Suppressor macrophage treated with lipopolysaccharide for 1 hour (primary cell): Measurements from ENCODE around the gene SLCO2B1.
"Not testable (repeated sequence)": the region's sequence is repeated elsewhere in the genome, so short reads cannot be mapped to it uniquely, and the experiment has no call there.

Experiments
- DNase-seq, 3 donors: peaks; one replicate each; pipeline ENCODE4 v3.0.0-alpha.2; 2020 to 2022

SLCO2B1 gene, protein sequence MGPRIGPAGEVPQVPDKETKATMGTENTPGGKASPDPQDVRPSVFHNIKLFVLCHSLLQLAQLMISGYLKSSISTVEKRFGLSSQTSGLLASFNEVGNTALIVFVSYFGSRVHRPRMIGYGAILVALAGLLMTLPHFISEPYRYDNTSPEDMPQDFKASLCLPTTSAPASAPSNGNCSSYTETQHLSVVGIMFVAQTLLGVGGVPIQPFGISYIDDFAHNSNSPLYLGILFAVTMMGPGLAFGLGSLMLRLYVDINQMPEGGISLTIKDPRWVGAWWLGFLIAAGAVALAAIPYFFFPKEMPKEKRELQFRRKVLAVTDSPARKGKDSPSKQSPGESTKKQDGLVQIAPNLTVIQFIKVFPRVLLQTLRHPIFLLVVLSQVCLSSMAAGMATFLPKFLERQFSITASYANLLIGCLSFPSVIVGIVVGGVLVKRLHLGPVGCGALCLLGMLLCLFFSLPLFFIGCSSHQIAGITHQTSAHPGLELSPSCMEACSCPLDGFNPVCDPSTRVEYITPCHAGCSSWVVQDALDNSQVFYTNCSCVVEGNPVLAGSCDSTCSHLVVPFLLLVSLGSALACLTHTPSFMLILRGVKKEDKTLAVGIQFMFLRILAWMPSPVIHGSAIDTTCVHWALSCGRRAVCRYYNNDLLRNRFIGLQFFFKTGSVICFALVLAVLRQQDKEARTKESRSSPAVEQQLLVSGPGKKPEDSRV

GRCh38 chr11:75150879-75151278, at the start of gene SLCO2B1:
Gene SLCO2B1 (plus strand): TSS chr11:75151107. CDS start chr11:75151382, 275 bp downstream.
- DNase-seq = peak; percentile 57 to 78 (median 58)

- no peak for DNase-seq
Measured at GRCh38 chr11:75101424-75102128, 49.3 kb upstream of the SLCO2B1 start.

- DNase-seq = peak; percentile 57 to 81 (median 79)
Measured at GRCh38 chr11:75103380-75104026, 47.4 kb upstream of the SLCO2B1 start.

DNA sequence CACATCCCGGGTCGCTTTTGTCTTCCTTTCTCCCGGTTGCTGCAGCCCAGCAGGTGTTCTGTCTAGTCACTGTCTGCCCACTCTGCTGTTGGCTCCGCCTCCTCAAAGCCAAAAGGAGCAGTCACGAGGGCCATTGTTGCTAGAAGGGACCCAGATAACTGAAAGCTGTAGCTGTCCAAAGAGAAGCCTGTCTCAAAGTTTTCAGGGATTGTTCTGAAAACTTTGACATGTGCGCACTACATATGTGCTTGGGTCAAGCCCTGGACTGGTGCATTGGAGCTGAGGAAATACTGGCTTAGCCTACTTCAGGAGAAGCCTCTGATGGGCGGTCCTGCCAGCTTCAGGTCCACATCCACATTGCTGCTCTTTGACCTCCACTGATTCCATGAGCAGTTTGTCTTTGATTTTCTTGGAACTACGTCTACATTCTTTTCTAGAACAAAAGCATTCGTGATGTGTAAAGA, 45.4 kb upstream of the SLCO2B1 start:
- DNase-seq = no peak

DNA sequence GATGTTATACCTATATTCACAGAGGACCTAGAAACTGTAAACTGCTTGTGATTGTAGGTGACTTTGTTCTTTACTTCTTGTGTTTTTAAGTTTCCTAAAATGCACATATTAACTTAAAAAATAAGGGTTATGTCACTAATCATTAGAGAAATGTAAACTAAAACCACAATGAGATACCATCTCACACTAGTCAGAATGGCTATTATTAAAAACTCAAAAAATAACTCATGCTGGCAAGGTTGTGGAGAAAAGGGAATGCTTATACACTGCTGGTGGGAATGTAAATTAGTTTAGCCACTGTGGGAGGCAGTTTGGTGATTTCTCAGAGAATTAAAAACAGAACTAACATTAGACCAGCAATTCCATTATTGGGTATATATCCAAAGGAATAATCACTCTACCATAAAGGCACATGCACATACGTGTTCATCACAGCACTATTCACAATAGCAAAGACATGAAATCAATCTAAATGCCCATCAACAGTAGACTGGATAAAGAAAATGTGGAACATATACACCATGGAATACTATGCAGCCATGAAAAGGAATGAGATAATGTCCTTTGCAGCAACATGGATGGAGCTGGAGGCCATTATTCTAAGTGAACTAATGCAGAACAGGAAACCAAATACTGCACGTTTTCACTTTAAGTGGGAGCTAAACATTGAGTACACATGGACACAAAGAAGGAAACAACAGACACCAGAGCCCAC, 44.8 kb upstream of the SLCO2B1 start:
- DNase-seq = not testable (repeated sequence)

DNA sequence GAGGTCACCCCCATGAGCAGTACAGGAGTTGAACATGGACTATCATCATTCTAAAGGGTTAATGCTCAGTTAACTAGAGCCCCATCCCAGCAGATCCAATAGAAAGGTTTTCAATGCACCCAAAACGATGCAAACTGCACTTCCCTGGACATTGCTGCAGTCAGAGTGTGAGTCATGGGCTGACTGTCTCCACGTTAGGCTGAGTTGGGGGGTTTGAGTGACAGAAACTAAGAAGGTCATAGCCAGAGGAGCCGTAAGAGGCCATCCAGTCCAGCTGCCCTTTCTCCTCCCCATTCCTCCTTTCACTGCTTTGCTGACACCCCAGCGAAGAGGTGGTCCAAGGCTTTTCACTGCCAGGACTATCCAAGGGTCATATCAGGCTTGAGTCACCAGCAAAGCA, 43.7 kb upstream of the SLCO2B1 start:
- peak; percentile 47 to 57 (median 50) for DNase-seq

DNA sequence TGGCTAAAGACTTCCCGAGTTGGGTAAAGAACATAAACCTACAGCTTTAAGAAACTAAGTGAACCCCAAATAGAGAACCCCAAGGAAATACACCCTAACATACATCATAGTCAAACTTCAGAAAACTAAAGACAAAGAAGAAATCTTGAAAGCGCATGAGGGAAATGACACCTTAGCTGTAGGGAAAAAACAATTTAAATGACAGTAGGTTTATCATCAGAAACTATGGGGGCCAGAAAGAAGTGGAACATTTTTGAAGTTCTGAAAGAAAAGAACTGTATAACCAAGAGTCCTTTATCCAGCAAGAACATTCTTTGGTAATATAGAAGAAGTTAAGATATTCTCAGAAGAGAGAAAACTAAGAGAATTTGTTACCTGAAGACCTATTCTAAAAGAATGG, 38.7 kb upstream of the SLCO2B1 start:
- no peak for DNase-seq

GRCh38 chr11:75113030-75113429, 37.9 kb upstream of the SLCO2B1 start:
- DNase-seq = peak; percentile 40 to 53 (median 40)

DNA sequence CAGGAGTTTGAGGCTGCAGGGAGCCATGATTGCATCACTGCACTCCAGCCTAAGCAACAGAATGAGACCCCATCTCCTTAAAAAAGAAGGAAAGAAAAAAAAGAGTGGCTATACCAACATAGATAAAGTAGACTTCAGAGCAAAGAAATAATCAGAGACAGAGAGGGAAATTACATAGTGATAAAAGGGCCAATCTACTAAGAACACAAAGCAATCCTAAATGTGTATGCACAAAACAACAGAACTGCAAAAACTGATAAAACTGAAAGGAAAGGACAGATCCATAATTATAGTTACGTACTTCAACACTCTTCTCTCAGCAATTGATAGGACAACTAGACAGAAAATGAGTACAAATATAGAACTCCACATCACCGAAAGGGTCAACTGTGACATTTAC, 36.4 kb upstream of the SLCO2B1 start:
- DNase-seq = no peak

DNA sequence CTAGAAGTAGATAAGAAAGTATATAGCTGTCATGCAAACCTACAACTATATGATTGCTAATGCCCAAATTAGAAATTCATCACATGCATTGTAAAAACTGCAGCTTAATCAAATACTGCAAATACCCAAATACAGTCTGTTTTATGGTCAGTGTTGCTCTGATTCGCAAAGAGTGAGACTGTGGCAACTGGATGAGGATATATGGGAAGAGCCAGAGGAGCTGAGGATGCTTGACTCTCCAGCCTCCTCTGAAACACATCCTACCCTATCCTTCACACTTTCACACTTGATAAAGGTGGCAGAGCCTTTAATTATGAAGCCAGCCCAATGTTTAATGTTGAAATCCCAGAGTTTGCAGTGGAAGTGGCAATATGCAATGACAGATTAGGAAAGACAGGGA, 32.3 kb upstream of the SLCO2B1 start:
- no peak for DNase-seq

GRCh38 chr11:75126564-75126963, 24.3 kb upstream of the SLCO2B1 start:
- DNase-seq = no peak

DNA sequence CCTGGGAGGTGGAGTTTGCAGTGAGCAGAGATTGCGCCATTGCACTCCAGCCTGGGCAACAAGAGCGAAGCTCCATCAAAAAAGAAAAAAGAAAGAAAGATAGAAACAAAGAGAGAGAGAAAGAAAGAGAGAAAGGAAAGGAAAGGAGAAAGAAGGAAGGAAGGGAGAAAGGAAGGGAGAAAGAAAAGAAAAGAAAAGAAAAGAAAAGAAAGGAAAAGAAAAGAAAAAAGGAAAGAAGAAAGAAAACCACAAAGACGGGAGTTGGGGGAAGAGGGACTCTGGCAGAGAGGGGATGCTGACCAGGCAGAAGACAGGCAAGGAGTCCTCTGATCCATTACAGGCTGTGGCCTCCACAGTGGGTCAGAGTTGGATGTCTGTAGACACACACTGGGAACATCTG, 18.8 kb upstream of the SLCO2B1 start:
- no peak for DNase-seq

DNA sequence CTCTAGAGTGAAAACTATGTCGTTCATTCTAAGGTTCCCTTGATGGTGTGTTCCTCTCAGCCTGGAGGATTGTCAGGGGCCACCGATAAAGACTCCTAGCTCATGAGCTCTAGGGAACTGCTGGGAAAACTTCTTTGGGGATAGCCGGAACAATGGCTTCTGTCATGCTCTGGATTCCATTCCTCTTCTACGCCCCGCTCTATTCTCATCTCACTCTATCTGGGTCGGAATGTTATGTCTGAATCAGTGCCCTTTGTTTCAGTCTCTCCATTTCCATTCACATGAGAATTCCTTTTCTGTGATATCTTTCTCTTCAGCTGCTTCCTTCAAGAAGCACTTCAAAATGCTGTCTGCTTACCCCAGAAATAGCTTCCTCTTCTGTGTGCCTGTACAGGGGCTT, 16.9 kb upstream of the SLCO2B1 start:
- DNase-seq = no peak

- DNase-seq = no peak
Measured at GRCh38 chr11:75135021-75135650, 15.8 kb upstream of the SLCO2B1 start.

DNA sequence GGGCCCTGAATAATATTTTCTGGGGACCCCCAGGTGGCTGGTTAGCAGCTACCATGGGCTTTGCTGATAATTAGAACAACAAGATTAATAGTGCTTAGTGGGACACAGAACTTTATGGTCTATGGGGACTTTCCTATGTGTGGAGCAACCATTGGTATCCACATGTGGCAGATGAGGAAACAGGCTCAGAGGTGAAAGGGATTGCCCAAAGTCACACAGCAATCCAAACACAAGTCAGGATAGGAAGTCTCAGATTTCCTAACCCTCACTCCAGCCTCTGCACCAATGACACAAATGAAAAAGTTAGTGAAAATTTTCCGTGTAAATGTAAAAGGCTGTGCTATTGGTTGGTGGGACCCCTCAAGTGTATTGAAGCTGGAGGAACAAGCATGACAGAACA, 15.3 kb upstream of the SLCO2B1 start:
- peak; percentile 65 to 72 (median 65) for DNase-seq

DNA sequence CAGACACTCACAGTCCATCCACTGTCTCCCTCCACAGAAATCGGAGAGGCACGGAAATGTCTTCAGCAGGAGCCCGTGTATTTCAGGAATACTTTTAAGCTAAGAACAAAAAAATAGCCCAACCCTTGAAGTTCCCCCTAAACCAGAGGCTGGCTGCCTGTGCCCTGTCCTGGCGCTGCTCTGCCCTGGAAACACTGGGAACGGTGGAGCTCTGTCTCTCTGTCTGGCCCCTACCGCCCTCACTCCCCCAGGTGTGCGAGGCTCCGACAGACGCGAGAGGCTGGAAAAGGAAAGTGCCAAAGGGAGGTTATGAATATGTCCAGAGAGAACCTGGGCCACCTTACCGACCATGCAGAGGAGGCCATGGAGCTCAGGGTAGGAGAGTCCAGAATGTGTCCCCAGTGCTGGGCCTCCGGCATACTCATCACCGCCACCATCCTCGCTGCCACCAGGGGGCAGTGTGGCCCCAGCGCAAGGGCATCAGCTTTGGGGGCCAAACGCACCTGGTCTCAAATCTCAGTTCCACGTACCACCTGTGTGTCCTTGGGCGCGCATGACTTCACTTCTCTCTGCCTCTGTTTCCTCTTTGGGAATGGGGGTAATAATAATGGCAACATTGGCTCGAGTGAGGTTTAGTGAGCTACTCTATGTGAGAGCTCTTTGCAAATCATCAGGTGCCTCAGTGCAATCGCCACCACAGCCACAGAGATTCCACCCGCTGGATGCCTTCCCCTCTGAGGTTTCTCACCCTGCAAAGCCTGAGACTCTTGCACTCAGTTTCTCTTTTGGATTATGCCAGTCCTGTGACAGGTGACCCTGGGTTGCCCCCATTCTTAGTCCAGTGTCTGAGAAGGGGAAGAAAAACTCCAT, 10.4 kb upstream of the SLCO2B1 start:
- peak; percentile 60 to 87 (median 73) for DNase-seq

- no peak for DNase-seq
Measured at GRCh38 chr11:75141166-75141565, 9.7 kb upstream of the SLCO2B1 start.

DNA sequence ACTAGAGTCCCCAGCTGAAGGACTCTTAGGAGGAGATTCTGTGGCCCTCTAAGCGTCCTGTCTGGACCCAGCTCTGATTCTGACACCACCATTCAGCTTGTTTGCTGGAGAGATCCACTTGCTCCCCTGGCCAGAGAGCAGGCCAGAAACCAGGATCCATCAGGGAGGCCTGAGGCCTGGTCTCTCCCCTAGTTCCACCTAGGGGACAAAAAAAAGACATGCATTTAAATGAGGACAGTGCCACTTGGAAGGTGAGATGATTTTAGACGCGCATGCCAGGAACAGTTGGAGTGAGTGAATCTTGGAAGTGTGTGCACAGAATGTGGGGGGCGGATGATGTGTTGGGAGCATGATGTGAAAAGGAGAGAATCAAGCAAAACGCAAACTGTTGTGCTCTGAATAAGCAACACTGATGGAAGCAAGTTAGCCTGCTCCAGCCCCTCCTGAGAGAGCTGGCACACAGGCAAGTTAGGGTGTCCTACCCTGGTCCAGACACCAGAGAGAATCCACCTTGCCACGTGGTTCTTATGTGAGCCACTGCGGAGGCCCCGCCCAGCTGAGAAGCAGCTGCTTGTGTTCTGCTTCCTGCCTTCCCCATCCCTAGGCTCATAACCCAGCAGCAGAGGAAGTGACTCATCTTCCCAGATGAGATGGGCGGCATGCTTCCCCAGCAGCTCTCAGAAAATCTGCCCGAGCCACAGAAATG, 8.0 kb upstream of the SLCO2B1 start:
- peak; percentile 93 to 95 (median 95) for DNase-seq

DNA sequence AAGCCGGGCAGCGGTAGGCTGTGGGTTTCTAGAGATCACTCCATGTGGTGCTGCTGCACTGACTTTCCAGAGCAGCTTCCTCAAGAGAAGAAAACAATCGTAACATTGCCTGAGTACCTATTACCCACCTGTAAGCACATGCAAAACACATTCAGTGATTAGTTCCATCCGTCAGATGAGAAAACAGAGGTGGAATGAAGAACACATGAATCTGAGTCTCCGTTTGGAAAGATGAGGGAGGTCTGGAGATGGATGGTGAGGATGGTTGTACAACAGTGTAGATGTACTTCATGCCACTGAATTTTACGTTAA, 7.5 kb upstream of the SLCO2B1 start:
- DNase-seq = no peak

GRCh38 chr11:75144716-75145014, 6.2 kb upstream of the SLCO2B1 start:
- DNase-seq = no peak
